OCI-LY7 (cell line): ENCODE data around the gene DFFA. TPM values are rescaled to one million over a fixed set of nuclear protein-coding genes. Genes with fewer than 3 reads are reported as not detected.

Experiments
- BruUV-seq: library from RNA; stranded (reverse); fragments of 400-500 nt; replicated peaks from 2 replicates; lab custom pipeline; 2021; lab: Mats Ljungman, UMichigan
- CTCF ChIA-PET: fragments of 300-600 bp; sonication (Branson Sonifier 250); formaldehyde crosslinking; loops from one replicate; lab custom pipeline; 2022; ENCODE audit warnings: antibody characterized with exemption; ENCODE audit not compliant: unreplicated experiment; lab: Charles Lee
- POLR2A ChIA-PET: fragments of 300-600 bp; sonication (Branson Sonifier 250); formaldehyde crosslinking; loops from one replicate; lab custom pipeline; 2022; ENCODE audit warnings: antibody characterized with exemption; lab: Charles Lee
- DNase-seq: peaks from one replicate; pipeline ENCODE4 v3.0.0-alpha.2; 2015; ENCODE audit warnings: low spot score
- H2AFZ ChIP-seq: fragments of 200-600 bp; sonication (generic), shearing (Covaris generic); 2 replicates; pipeline ENCODE4 v1.6.1; 2014; ENCODE audit warnings: mild to moderate bottlenecking, antibody characterized with exemption, low read length, moderate library complexity
- H3K27ac ChIP-seq: fragments of 200-600 bp; sonication (generic); 2 replicates; pipeline ENCODE4 v1.5.1; 2014; ENCODE audit warnings: mixed run types, low read depth, mild to moderate bottlenecking, moderate library complexity, low read length, inconsistent platforms; ENCODE audit not compliant: poor library complexity, severe bottlenecking
- H3K36me3 ChIP-seq: fragments of 200-600 bp; sonication (generic); 2 replicates; pipeline ENCODE4 v1.6.1; 2014; ENCODE audit warnings: mild to moderate bottlenecking, antibody characterized with exemption, low read length, moderate library complexity, mixed read lengths; ENCODE audit not compliant: insufficient read depth
- H3K4me1 ChIP-seq: fragments of 200-600 bp; sonication (generic); 2 replicates; pipeline ENCODE4 v1.5.1; 2014; ENCODE audit warnings: mild to moderate bottlenecking, low read length; ENCODE audit not compliant: insufficient read depth, poor library complexity, severe bottlenecking
- H3K4me2 ChIP-seq: fragments of 200-600 bp; sonication (generic); 2 replicates; pipeline ENCODE4 v1.6.1; 2014; ENCODE audit warnings: mild to moderate bottlenecking, low read length
- H3K4me3 ChIP-seq: fragments of 200-600 bp; sonication (generic); 2 replicates; pipeline ENCODE4 v1.5.1; 2014; ENCODE audit warnings: mild to moderate bottlenecking, low read depth, low read length; ENCODE audit not compliant: poor library complexity, severe bottlenecking
- H3K79me2 ChIP-seq: fragments of 200-600 bp; sonication (generic); 2 replicates; pipeline ENCODE4 v1.6.1; 2016; ENCODE audit warnings: low read depth, mild to moderate bottlenecking, low read length, moderate library complexity, mixed read lengths; ENCODE audit not compliant: insufficient read depth
- H3K9me2 ChIP-seq: fragments of 200-600 bp; sonication (generic); 2 replicates; pipeline ENCODE4 v1.6.1; 2016; ENCODE audit warnings: mild to moderate bottlenecking, low read length, mixed read lengths; ENCODE audit not compliant: insufficient read depth
- H3K9me3 ChIP-seq: fragments of 200-600 bp; sonication (generic); 2 replicates; pipeline ENCODE4 v1.6.1; 2014; ENCODE audit warnings: mild to moderate bottlenecking, mixed run types, low read length, mixed read lengths
- H4K20me1 ChIP-seq: fragments of 200-600 bp; sonication (generic); 2 replicates; pipeline ENCODE4 v1.6.1; 2014; ENCODE audit warnings: mild to moderate bottlenecking, antibody characterized with exemption, low read length, moderate library complexity, mixed read lengths; ENCODE audit not compliant: insufficient read depth
- EZH2phosphoT487 ChIP-seq: fragments of 200-600 bp; sonication (generic); IDR thresholded peaks from 2 replicates; pipeline ENCODE4 v1.6.1; 2018; ENCODE audit warnings: low read depth, borderline replicate concordance, mild to moderate bottlenecking, mixed run types, antibody characterized with exemption, low read length, moderate library complexity, mixed read lengths
- intact Hi-C: fragments of 100-400 bp; cut with micrococcal nuclease; formaldehyde crosslinking; loops from one replicate; pipeline ENCODE4 v1.10.0; 2022; ENCODE audit not compliant: unreplicated experiment
- total RNA-seq, 2 experiments: library from RNA; depleted of rRNA in 1 of 2; stranded (reverse); fragments of >200 nt in 1 of 2; shearing (Covaris generic) in 1 of 2; gene quantifications; 2 replicates each; pipeline ENCODE4 v1.2.3, GENCODE V29; 2014 to 2022
- TF ChIP-seq, protein P1 (sequence below): fragments of 200-600 bp; sonication (generic); conservative IDR thresholded peaks from 2 replicates; pipeline ENCODE4 v1.5.1; 2014; ENCODE audit warnings: mild to moderate bottlenecking, antibody characterized with exemption, low read length, moderate library complexity, mixed read lengths

Gene DFFA
- total RNA-seq, 2 experiments from 2014 or later, result 64.6 to 79.0 TPM

DNA sequence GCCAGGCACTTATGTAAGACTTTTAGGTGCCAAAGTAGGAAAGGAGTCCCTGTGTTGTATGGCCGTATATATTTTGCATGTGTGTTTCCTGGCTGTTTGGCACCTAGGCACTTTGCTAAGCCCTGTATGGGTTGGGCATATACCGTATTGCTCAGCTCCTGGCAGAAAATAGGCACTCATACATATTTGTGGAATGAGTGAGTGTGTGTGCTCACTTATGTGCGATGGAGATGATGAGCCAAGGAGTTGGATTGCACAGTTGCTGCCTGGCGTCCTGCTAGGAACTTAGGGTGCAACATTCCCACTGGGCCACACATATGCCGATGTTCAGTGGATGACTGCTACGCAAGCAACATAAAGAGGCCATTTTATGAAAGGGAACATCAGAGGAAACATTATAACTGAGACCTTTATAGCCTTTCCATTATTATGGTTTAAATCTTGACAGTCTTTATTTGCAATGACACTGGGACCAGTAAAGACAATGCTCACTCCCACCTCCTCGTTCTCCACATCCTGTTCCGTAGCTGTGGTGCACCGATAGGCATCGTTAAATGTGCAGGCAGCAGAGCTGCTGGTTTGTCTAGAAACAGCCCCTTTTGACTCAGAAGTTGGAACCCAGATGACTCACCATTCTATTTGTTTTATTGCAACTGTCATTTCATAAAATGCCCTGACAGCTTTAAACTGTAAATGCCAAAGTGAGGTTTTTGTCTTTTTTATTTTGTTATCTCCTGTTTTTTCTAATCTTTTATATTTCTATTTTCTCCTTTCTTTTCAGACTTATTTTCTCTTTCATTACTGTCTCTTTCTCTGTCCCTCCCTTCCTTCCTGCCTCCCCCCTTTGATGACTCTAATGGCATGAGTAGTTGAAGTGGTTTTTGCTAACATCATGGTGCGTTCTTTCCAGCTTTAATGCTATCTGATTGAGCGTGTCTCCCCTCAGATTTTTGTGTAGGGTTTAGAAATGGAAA is 38.5 kb upstream of the DFFA start:
- intact Hi-C loops, result no loop called here
- no peak overlapping the region for H3K27ac ChIP-seq
- H3K4me1 ChIP-seq, result peaks cover 4% of the 10 kb centered on the region
- H3K4me2 ChIP-seq, result no peak overlapping the region
- TF ChIP-seq, protein P1, sequence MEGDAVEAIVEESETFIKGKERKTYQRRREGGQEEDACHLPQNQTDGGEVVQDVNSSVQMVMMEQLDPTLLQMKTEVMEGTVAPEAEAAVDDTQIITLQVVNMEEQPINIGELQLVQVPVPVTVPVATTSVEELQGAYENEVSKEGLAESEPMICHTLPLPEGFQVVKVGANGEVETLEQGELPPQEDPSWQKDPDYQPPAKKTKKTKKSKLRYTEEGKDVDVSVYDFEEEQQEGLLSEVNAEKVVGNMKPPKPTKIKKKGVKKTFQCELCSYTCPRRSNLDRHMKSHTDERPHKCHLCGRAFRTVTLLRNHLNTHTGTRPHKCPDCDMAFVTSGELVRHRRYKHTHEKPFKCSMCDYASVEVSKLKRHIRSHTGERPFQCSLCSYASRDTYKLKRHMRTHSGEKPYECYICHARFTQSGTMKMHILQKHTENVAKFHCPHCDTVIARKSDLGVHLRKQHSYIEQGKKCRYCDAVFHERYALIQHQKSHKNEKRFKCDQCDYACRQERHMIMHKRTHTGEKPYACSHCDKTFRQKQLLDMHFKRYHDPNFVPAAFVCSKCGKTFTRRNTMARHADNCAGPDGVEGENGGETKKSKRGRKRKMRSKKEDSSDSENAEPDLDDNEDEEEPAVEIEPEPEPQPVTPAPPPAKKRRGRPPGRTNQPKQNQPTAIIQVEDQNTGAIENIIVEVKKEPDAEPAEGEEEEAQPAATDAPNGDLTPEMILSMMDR, result no peak
- no peak for TF ChIP-seq EZH2phosphoT487
- H3K9me2 ChIP-seq, result no peaks in the 10 kb centered on the region
- peaks cover 6% of the 10 kb centered on the region; the same call in 1 of the 2 replicates for H3K79me2 ChIP-seq
- H3K36me3 ChIP-seq, result no peaks in the 10 kb centered on the region; the same call in 1 of the 2 replicates
- no peak for DNase-seq
- POLR2A ChIA-PET, result interaction anchor here (0.7 kb wide), 1 partner anchor 10 kb away, joined by 3 read pairs; no protein-coding TSS in a partner anchor
- no peak overlapping the region for H2AFZ ChIP-seq
- H4K20me1 ChIP-seq, result peaks cover 10% of the 10 kb centered on the region; the same call in 1 of the 2 replicates
- CTCF ChIA-PET, result no interaction called here
- H3K4me3 ChIP-seq, result no peak overlapping the region
- H3K9me3 ChIP-seq, result no peaks in the 10 kb centered on the region
- BruUV-seq, result no TSS peak

DNA sequence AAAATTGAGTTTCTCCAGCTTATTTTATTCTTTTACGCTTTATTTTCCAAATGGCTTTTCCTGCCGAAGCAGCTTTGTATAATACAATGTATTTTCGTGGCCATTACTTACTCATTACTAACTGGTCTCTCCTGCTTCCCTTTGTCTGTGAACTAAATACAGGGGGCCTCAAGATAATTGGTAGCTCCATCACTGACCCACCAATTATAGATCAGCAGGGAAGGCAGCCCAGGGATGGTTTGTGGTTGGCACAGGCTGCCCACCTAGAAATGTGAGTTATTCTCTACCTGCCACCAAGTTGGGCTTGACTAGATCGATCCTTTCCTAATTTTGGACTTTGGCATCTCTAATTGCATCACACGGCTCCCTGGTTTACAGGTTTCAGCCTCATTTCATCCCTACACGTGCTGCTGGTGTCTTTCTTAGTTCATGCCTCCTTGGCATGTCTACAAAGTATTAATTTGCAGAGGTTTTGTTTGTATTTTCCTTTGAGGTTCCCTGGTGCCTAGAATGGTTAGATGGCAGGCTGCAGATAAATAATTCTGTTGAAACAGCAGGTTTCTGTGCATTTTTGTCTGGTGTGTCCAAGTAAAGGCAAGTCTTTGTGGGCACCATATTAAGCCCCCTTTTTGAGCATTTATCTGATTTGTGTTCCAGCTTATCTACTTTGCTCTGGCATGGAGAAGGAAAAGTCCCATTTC is 37.6 kb upstream of the DFFA start:
- peaks cover 5% of the 10 kb centered on the region; the same call in 1 of the 2 replicates for H4K20me1 ChIP-seq
- no peak overlapping the region for H3K27ac ChIP-seq
- H3K9me2 ChIP-seq, result no peaks in the 10 kb centered on the region
- no peak overlapping the region for H3K4me2 ChIP-seq
- no peak for DNase-seq
- TF ChIP-seq, protein P1, result no peak
- no peak for TF ChIP-seq EZH2phosphoT487
- no peaks in the 10 kb centered on the region for H3K9me3 ChIP-seq
- no peak overlapping the region for H2AFZ ChIP-seq
- BruUV-seq, result no TSS peak
- H3K36me3 ChIP-seq, result no peaks in the 10 kb centered on the region; the same call in 1 of the 2 replicates
- intact Hi-C loops, result loop anchor here (5.0 kb wide), 1 partner anchor 357 kb away; no protein-coding TSS in a partner anchor
- peaks cover 4% of the 10 kb centered on the region for H3K4me1 ChIP-seq
- H3K4me3 ChIP-seq, result no peak overlapping the region
- ChIA-PET CTCF (no interaction called here), POLR2A (interaction anchor here (0.7 to 1.5 kb wide), 2 partner anchors 11 to 14 kb away, joined by 3 read pairs; no protein-coding TSS in a partner anchor)
- peaks cover 6% of the 10 kb centered on the region; the same call in 1 of the 2 replicates for H3K79me2 ChIP-seq
